AML-193 (cell line): Measurements from ENCODE around the gene MCEE.

ENCODE experiments used
- DNase-seq, 2 experiments: peaks; one replicate each; lab custom pipeline; 2025; lab: John Stamatoyannopoulos, UW

The MCEE gene

DNA sequence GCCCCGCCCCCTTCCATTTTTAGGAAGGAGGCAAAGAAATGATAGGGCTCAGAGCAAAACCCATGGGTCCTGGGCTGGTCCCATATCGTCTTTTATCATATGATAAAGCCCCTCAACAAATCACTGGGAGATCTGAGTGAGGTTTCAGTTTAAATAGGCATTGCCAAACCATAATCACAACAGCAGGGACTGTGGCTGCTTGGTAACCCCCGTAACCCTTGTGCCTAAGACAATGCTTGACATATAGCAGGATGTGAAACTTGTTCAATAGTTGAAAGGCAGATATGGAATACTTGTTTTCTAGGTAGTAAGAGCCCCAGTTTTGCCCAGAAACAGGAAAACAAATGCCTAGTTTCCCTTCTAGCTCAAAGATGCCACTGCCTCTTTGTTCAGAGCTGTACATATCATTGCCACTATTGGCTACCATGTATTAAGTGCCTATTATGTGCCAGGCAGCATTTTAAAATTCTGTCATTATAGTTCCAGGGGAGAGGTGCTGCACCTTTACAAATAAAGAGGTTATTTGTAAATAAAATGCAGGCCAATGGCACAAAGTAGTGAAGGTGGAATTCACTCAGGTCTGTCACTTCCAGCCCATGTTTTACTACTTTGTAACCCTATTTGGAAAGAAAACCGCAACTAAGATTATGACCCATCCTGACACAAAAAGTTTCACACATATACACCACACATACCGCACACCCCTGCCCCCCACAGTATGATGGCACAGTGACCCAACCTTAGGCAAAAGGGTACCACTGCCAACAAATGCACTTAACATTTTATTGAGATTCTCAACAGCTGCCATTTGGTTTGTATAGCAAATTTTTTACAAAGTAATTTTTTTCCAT lies 47.4 kb downstream of the MCEE start:
- no peak for DNase-seq

DNA sequence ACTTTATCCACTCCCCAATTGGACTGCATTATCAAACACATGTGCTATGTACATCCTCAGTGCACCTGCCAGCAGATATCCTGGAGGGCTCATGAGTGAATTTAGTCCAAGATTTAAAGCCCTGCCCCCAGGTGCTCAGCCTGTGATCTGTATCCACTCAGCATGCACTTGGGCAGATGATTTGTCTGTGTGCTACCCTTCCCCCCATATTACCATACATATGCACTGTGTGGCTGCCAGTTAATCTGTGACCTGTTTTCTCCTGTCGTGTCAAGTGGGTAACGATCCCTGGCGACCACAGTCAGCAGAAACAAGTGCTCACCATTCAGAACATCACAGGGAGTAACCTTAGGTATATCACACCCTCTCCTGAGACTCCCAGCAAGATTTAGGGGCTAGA lies 51.4 kb downstream of the MCEE start:
- DNase-seq, result no peak

DNA sequence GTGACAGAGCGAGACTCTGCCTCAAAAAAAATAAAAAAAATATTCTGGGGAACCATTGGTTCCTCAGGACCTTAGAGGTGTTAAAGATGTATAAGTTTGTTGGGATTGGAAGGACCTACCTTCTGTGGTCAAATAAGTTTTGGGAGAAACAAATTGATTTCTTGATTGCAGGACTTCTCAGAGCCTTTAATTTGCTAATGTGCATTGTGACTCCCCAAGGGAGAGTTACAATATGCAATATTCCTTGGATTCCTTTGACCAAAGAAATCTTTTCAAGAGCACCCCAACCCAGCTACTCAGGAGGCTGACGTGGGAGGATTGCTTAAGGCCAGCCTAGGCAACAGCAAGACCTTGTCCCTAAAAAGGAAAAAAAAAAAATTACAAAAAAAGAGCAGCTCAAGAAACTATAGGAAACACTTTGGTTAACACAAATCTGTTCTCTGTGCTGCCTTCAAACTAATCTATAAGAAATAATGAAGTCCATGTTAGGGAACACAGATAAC lies 55.1 kb downstream of the MCEE start:
- no peak for DNase-seq

DNA sequence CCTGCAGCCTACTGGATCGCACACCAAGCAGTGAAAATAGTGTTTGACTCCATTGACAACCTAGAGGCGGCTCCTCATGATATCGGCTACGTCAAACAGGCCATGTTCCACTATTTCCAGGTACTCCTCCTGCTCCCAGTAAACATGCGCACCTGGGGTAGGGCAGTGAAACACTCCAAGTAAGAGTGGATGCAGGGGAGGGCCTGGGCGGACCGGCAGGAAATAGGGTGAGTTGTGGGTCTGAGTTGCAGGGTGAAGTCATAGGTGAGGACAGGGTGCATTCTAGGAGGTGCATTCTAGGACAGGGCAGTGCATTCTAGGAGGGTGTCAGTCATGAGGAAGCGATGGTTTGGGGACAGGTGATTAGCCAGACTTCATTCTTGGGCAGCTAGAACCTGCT lies 56.6 kb downstream of the MCEE start:
- DNase-seq, result no peak

DNA sequence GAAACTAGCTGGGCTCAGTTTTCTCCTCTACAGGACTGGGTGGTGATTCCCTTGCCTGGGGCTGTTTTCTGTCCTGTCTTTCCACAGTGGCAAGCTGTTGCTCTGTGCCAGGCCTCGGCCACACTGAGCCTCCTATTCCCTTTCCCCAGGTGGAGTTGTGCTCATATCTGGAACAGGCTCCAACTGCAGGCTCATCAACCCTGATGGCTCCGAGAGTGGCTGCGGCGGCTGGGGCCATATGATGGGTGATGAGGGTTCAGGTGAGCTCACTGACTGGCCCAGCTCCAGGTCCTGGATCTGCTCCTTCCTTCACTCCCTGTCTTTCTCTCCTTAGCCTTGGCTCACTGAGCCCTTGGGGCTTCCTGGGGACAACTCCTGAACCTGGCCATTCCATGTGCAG lies 57.5 kb downstream of the MCEE start:
- DNase-seq, result no peak

DNA sequence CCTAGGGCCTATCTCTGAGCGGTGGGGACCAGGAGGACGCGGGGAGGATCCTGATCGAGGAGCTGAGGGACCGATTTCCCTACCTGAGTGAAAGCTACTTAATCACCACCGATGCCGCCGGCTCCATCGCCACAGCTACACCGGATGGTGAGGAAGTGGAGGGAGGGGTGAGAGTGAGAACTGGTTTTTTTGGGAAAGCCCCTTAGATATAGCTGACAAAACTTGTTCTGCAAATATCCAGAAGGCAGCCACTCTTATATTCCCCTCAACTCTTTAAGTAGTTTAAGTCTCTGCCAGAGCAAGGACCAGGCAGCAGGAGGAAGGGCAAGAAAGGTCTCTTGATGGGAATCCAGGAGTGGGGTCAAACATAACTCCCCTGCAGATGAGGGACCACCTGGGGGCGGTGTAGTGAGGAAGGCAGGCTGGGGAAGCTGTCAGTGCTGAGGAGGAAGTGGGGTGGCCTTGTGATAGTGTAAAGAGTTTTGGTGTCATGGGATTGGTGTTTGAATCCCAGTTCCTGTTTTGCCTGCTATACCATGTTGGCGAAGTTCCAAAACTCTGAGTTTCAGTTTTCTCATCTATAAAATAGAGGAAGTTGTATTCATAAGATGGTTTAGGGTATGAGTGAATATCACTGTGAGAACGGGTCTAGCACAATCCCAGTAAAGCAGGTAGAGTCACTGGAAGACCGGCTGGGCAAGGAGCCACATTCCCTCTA lies 58.2 kb downstream of the MCEE start:
- peak; percentile 96 to 97 for DNase-seq

DNA sequence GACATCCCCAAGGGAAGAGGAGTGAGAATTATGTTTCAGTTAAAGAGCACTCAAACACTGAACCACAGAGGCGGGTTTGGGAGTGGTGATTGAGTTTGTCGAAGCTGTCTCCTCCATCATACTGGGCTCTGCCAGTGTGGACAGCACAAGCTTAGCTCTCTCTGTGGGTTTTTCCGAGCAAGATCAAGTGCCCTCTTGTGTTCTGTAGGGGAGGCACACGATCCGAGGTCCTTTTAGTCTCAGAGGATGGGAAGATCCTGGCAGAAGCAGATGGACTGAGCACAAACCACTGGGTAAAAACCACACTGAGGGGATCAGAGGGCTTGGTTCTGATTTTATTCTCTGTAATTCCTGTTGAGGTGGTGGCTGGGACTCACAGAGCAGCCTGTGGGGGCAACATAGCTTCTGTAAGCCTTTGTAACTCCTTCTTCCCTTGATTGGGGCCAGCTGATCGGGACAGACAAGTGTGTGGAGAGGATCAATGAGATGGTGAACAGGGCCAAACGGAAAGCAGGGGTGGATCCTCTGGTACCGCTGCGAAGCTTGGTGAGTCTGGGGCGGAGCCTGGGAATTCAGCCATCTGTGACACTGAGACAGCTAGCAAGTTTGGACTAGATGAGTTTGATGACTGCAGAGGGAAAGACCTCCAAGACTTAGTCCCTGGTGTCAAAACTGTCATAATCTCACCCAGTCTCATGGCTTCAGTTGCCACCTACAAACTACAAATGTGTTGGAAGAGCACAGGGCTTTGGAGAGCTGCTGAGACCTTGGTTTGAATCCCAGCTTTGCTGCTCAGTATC lies 59.5 kb downstream of the MCEE start:
- DNase-seq, result peak; percentile 57 to 72

DNA sequence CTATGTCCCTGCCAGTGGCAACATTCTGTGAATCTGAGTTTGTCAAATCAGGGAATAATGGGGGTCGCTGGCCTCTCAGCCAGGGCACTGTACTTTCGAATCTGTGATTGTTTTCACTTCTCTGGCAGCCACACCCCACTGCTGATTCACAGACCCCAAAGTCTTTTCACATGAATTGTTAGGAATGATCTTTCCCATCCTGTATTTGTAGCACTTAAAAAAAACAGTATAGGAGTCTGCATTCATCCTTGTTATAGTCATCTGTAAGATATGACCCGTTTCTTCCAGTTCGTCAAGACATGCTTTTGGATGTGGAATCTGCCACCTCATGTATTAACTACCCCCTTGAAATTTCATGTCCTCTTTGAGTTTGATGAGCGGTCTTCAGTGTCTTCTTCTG lies 60.7 kb downstream of the MCEE start:
- DNase-seq, result no peak

DNA sequence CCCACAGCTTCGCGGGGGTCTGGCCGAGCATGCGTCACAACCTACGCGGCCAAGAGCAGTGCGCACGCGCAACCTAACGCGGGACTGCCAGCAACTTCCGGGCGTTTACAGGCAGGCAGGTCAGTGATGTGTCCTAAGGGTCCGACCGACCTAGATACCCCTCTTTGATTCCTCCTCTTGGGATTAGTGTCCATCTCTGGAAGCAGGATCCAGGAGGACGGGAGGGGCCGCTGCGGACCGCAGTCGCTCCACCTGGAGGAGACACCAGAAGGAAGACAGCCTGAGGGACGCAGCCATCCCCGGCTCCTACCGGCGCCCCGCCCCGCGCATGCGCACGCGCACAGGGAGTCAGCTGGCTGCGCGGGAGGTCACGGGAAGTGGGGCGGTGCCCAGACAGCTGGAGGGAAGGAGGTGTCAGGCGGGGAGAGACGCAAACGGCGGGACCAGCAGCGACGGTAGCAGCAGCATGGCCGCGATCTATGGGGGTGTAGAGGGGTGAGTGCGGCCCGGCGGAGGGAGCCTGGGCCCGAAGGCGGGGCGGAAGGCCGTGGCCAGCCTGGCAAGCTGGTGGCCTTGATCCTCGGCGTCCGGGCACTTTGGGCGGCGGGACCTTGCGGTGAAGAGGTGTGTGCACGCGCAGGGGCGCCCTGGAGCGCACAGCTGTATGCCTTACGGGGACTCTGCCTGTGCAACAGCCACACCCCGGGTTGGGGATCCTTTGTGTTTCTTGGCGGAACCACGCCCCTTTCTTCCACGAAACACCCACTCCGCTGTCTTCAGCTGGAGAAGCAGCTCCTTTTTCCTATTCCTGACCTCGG lies 61.6 kb downstream of the MCEE start, which contains the start of gene NAGK:
Gene NAGK (plus strand): TSS at position 431 of the 818 bp plus-strand sequence. CDS start 36 bp downstream, at position 467.
- DNase-seq, result peak; percentile 87 to 91

DNA sequence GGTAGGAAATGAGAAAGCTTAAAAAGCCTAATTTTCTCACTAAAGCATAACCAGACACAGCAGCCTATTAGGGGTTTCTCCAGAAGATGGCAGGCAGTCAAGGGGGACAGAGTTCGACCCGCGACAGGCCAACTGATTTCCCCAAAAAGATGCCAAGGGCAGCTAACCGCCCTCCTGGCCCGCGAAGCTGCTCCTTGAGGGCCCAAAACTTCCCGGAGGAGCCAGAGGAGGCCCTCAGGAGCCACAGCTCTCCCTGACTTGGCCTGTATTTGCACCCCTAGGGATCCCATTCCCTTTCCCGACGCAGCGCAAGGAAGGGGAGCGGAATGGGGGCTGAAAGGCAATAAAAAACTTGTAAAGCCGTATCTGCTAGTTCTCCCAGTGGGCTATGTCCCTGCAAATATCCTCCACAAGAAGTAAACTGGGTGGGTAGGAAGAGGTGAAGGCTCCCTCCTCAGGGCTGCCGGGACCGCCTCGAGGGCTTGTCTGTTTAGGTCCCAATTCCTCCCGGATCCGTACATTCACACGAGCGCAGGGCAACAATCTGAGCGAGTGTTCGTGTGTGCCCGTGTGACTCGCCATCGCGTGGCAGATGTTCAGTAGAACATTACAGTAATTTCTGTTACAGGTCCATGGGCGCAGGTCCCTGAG lies 62.3 kb downstream of the MCEE start:
- no peak for DNase-seq

DNA sequence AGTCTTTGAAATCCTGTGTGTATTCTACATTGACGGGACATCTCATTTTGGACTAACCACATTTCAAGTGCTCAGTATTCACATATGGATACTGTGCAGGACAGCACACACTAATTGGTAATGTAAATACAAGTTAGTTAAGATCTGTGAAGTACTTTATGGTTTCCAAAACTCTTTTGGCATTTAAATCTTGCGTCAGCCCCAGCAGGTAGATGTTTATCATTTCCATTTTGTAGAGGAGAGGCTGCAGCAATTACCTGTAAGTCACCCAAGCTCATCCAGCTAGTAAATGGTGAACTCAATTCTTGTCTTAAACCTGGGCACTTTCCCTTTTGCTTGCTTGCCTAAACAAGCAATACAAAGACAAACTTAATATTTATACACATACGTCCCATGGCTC lies 63.2 kb downstream of the MCEE start:
- no peak for DNase-seq

DNA sequence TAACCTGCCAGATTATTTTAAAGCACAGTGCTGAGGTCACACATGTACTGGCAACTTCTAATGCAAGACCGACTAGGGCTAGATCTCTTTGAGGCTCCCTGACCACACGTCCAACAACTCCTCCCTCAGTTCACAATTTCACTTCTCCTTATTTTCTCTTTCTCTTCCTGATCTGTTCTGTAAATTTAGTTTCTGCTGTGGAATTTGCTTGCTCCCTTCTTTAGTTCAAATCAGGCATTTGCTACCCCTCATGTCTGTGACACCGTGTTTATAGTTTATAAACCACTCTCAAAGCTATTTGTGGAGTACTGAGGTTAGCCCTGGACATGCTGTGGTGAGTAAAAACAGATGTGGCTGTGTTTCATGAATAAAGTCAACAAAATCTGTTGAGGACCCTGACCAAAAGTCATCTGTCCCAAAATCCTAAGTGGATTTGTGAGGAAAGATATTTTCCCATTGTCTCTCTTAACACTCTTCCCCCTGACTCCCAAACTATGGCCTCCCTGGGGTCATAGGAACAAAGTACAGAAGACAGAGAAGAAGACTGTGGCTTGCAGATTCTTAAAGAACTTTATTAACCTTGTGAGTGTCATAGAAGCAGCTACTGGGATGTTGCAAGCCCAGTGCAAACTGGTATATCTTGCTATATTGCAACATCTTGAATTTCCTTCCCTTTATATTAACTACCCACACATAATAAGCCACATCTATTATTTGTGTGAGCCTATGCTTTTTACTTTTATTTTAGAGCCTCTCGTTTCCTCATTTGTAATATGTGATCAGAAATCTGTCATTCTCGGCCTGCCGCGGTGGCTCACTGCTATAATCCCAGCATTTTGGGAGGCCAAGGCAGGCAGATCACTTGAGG lies 65.0 kb downstream of the MCEE start:
- peak; percentile 96 to 98 for DNase-seq

DNA sequence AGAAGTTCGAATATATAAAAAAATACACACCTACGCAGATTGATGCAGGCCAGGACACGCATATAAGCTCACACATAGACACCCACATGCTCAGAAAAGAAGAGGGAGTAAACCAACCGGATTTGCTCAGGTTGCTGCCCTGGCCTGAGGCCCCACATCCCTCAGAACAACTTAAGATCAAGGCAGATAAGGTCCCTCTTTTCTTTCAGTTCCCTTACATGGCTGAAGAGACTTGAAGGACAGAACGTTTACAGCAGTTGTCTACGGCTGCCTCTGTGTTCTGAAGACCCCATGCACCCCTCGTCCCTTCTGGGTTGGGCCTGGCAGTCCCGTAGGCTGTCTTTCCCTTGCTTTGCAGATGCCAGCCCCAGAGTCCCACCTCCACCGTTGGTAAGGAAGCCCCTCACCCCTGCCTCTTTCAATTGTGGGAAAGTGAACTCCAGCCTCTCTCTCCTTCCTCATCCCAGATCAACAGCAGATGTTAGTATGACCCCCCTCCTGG lies 65.9 kb downstream of the MCEE start:
- DNase-seq, result no peak

DNA sequence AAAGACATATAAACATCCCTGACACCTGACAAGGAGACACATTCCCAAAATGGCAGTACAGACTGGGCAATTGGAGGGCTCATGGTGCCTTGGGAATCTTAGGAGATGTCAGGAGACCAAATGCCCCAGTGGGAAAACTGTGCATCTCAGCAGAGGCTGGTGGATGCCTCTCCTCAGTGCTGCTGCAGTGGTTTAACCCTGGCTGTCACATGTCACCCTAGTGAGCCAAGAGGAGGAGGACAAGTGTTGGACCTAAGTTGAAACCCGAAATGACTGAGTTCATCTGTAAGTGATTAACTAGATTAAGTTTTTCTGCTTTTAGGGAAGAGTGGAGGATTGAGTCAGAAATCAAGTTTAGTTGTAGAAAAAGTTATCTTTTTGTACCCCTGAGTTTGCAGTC lies 66.8 kb downstream of the MCEE start:
- DNase-seq, result no peak

DNA sequence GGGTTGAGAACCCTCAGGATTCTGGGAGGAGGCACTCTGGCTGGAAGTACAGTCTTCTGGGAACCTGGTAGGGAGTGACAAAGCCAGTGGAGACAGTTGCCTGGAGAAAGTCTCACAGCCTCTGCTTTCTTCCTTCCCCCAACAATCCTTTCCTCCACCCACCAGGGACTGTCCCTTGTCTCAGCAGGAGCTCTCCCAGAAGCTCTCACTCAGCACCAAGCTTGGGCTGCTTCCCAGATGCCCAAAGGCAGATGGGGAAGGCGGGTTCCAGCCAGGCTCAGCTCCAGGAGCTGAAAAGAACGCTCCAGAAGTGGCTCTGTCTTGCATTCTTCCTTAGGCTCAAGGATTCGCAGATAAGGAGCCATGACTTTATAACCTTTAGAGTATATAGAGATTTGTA lies 69.2 kb downstream of the MCEE start:
- DNase-seq, result no peak

DNA sequence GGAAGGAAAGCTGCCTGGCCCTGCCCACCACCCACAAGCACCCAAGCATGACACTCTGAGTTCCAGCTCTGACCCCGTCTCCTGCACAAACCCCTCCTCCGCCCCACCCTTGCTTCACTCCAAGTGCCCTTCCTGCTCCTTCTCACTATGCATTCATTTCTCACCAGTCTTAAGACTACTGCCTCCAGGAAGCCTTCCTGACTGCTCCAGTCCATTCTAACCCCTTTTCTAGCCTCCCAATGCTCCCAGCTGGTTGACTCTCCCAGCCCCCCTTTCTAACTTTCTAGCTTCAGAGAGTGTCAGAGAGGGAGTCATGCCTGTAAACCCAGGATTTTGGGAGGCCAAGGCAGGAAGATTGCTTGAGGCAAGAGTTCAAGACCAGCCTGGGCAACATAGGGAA lies 69.8 kb downstream of the MCEE start:
- no peak for DNase-seq
